PC-9 (cell line): ENCODE data around the gene CNNM2. TPM values are rescaled to one million over a fixed set of nuclear protein-coding genes. Genes with fewer than 3 reads are reported as not detected.
"Not testable (repeated sequence)": the region's sequence is repeated elsewhere in the genome, so short reads cannot be mapped to it uniquely, and the experiment has no call there.

Experiments
- BruUV-seq: library from RNA; stranded (reverse); fragments of 400-500 nt; replicated peaks from 2 replicates; lab custom pipeline; 2021; lab: Mats Ljungman, UMichigan
- CTCF ChIA-PET: fragments of 300-600 bp; sonication (Branson Sonifier 250); formaldehyde crosslinking; loops from one replicate; lab custom pipeline; 2022; ENCODE audit warnings: antibody characterized with exemption; lab: Charles Lee
- POLR2A ChIA-PET: fragments of 300-600 bp; sonication (Branson Sonifier 250); formaldehyde crosslinking; loops from one replicate; lab custom pipeline; 2022; ENCODE audit warnings: antibody characterized with exemption; ENCODE audit not compliant: unreplicated experiment; lab: Charles Lee
- DNase-seq, 2 experiments: peaks; one replicate each; pipeline versions ENCODE4 v3.0.0 to v3.0.0-alpha.2; 2015 to 2022; ENCODE audit warnings: mixed read lengths in 1 of 2
- H2AFZ ChIP-seq: fragments of 200-600 bp; sonication (generic); 2 replicates; pipeline ENCODE4 v1.8.1; 2017; ENCODE audit warnings: antibody characterized with exemption
- H3F3A ChIP-seq: fragments of 200-600 bp; sonication (generic); 2 replicates; pipeline ENCODE4 v1.8.1; 2017; ENCODE audit warnings: antibody characterized with exemption, mild to moderate bottlenecking, low read depth; ENCODE audit not compliant: insufficient read depth
- H3K27ac ChIP-seq: fragments of 200-600 bp; sonication (generic); 2 replicates; pipeline ENCODE4 v1.6.1; 2016; ENCODE audit warnings: mixed run types
- H3K27me3 ChIP-seq: fragments of 200-600 bp; sonication (generic); 2 replicates; pipeline ENCODE4 v1.6.1; 2016; ENCODE audit warnings: low read depth, mixed run types; ENCODE audit not compliant: insufficient read depth
- H3K36me3 ChIP-seq: fragments of 200-600 bp; sonication (generic); 2 replicates; pipeline ENCODE4 v1.6.1; 2016; ENCODE audit warnings: low read depth, mixed run types
- H3K4me1 ChIP-seq: fragments of 200-600 bp; sonication (generic); replicated peaks from 2 replicates; pipeline ENCODE4 v1.6.1; 2016; ENCODE audit warnings: mixed run types; ENCODE audit not compliant: insufficient read depth
- H3K4me2 ChIP-seq: fragments of 200-600 bp; sonication (generic); 2 replicates; pipeline ENCODE4 v1.6.1; 2017; ENCODE audit warnings: mixed run types
- H3K4me3 ChIP-seq: fragments of 200-600 bp; sonication (generic); 2 replicates; pipeline ENCODE4 v1.6.1; 2016; ENCODE audit warnings: mixed run types
- H3K79me2 ChIP-seq: fragments of 200-600 bp; sonication (generic); 2 replicates; pipeline ENCODE4 v1.6.1; 2017; ENCODE audit warnings: low read depth, mixed run types
- H3K9me2 ChIP-seq: fragments of 200-600 bp; sonication (generic); 2 replicates; pipeline ENCODE4 v1.8.1; 2017; ENCODE audit warnings: mild to moderate bottlenecking; ENCODE audit not compliant: insufficient read depth
- H3K9me3 ChIP-seq: fragments of 200-600 bp; sonication (generic); 2 replicates; pipeline ENCODE4 v1.8.1; 2016; ENCODE audit warnings: low read depth; ENCODE audit not compliant: insufficient read depth
- H4K20me1 ChIP-seq: fragments of 200-600 bp; sonication (generic); 2 replicates; pipeline ENCODE4 v1.8.1; 2017; ENCODE audit not compliant: insufficient read depth
- EZH2 ChIP-seq: fragments of 200-600 bp; sonication (generic); IDR thresholded peaks from 2 replicates; pipeline ENCODE4 v1.8.0; 2017; ENCODE audit warnings: antibody characterized with exemption, low read depth
- intact Hi-C: fragments of 100-400 bp; cut with micrococcal nuclease; formaldehyde crosslinking; loops from one replicate; pipeline ENCODE4 v1.10.0; 2022; ENCODE audit not compliant: unreplicated experiment
- total RNA-seq: library from RNA; stranded (reverse); gene quantifications from 2 replicates; pipeline ENCODE4 v1.2.3, GENCODE V29; 2021
- TF ChIP-seq, protein P1 (sequence below): fragments of 200-600 bp; sonication (generic); conservative IDR thresholded peaks from 2 replicates; pipeline ENCODE4 v1.6.1; 2017; ENCODE audit warnings: mixed run types, antibody characterized with exemption, mild to moderate bottlenecking, moderate library complexity

The CNNM2 gene
- total RNA-seq, 1 experiment from 2014 or later = 8.8 TPM

DNA sequence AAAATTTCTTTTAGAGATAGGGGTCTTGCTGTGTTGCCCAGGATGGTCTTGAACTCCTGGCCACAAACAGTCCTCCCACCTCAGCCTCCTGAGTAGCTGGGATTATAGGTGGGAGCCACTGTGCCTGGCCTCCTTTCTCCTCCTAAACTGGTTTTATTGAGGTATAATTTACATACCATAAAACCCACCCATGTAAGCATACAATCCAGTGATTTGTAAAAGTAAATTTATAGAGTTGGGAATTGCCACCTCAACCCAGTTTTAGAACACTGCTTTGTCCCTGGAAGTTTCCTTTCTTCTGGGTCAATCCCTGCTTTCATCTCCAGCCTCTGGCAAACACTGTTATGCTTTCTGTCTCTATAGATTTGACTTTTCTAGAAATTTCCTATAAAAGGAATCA lies 49.0 kb downstream of the CNNM2 start:
- CTCF ChIA-PET = no interaction called here

DNA sequence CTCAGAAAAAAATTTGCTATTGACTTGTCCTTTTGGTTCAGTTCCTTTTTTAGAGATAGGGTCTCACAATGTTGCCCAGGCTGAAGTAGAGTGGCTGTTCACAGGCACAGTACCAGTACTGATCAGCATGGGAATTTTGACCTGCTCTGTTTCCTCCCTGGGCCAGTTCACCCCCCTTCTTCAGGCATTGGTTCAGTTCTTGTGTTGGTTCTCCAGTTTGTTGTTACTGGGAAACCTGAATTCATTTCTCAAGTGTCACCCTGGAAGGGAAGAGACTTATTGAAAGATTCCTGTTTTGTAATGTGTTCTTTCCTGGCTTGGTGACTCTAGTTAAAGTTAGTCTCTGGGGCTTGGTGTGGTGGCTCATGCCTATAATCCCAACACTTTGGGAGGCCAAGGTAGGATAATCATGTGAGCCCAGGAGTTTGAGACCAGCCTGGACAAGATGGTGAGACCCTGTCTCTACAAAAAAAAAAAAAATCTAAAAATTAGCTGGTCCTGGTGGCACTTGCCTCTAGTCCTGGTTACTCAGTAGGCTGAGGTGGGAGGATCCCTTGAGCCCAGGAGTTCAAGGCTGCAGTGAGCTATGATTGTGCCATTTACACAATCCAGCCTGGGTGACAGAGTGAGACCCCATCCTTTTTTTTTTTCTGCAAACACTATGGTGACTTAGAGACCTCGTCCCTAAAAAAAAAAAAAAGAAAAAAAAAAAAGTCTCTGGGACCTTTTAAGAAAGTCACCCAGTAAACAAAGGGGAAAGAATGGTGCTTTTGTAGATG lies 52.7 kb downstream of the CNNM2 start:
- H2AFZ ChIP-seq = no peak overlapping the region
- TF ChIP-seq, protein P1, sequence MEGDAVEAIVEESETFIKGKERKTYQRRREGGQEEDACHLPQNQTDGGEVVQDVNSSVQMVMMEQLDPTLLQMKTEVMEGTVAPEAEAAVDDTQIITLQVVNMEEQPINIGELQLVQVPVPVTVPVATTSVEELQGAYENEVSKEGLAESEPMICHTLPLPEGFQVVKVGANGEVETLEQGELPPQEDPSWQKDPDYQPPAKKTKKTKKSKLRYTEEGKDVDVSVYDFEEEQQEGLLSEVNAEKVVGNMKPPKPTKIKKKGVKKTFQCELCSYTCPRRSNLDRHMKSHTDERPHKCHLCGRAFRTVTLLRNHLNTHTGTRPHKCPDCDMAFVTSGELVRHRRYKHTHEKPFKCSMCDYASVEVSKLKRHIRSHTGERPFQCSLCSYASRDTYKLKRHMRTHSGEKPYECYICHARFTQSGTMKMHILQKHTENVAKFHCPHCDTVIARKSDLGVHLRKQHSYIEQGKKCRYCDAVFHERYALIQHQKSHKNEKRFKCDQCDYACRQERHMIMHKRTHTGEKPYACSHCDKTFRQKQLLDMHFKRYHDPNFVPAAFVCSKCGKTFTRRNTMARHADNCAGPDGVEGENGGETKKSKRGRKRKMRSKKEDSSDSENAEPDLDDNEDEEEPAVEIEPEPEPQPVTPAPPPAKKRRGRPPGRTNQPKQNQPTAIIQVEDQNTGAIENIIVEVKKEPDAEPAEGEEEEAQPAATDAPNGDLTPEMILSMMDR = no peak
- TF ChIP-seq EZH2 = no peak
- no peaks in the 10 kb centered on the region for H3K36me3 ChIP-seq
- H3F3A ChIP-seq = no peaks in the 10 kb centered on the region
- BruUV-seq = no TSS peak
- H3K4me1 ChIP-seq = no peaks in the 10 kb centered on the region
- H3K9me3 ChIP-seq = no peaks in the 10 kb centered on the region
- H3K27ac ChIP-seq = no peak overlapping the region
- ChIA-PET CTCF (interaction anchor here (0.7 kb wide), 1 partner anchor 181 kb away, joined by 3 read pairs; no protein-coding TSS in a partner anchor), POLR2A (no interaction called here)
- H3K9me2 ChIP-seq = no peaks in the 10 kb centered on the region
- intact Hi-C loops = no loop called here
- DNase-seq = no peak
- no peak overlapping the region for H3K4me3 ChIP-seq
- no peaks in the 10 kb centered on the region for H4K20me1 ChIP-seq
- H3K4me2 ChIP-seq = no peak overlapping the region
- H3K27me3 ChIP-seq = no peaks in the 10 kb centered on the region
- H3K79me2 ChIP-seq = no peaks in the 10 kb centered on the region

More for the DNA sequence above, 49.0 kb downstream of the CNNM2 start:
- Histone ChIP-seq H3K9me3 (no peaks in the 10 kb centered on the region), H4K20me1 (no peaks in the 10 kb centered on the region), H3K27ac (no peak overlapping the region), H3K79me2 (no peaks in the 10 kb centered on the region), H3K4me2 (no peak overlapping the region), H3K36me3 (no peaks in the 10 kb centered on the region), H3K27me3 (no peaks in the 10 kb centered on the region), H2AFZ (no peak overlapping the region), H3F3A (no peaks in the 10 kb centered on the region), H3K4me3 (no peak overlapping the region), H3K9me2 (no peaks in the 10 kb centered on the region), H3K4me1 (no peaks in the 10 kb centered on the region)
- no peak for DNase-seq
- TF ChIP-seq, protein P1 = no peak
- no peak for TF ChIP-seq EZH2
- BruUV-seq = no TSS peak
- intact Hi-C loops = no loop called here
- POLR2A ChIA-PET = no interaction called here

DNA sequence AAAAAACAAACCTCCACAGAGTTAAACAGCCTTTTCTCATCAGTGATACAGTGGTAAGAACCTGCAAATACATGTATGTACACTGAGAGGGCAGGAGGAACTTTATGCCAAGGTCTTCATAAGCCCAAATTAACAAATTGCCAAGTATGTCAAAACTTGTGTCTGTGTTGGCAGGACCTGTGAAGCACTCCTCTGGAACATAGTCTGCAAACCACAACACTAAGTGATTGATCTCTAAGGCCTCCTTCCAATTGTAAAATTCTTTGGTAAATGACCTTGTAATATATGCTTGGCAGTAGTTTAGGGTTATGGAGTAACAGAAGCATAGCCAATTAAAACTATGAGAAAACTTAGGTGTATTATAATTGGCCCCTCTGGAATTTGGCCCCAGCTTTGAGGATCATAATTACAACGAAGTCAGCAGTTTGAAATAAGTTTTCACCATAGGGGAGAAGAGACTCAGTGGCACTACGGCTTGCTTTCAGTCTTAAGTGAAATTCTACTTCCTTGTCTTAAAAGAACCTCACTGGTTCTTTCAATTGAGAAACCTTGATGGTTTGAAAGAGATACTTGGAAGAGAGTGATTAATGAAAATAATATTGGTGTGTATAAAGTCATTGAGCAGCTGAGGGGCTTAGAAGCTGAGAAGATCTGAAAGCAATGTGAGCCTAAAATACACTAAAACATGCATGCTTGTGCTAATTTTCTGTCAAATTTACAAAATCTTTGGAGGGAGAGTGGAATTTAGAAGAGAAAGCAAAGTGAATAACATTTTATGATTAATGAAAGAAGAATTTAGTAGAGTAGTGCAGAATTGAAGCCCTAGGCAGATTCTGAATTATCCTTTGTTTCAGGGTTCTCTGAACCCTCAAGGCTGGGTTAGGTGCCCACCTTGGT lies 57.6 kb downstream of the CNNM2 start:
- Histone ChIP-seq H3F3A (no peaks in the 10 kb centered on the region), H3K4me2 (no peak overlapping the region), H4K20me1 (no peaks in the 10 kb centered on the region), H3K9me3 (no peaks in the 10 kb centered on the region), H3K9me2 (no peaks in the 10 kb centered on the region), H2AFZ (no peak overlapping the region), H3K36me3 (no peaks in the 10 kb centered on the region), H3K27ac (no peak overlapping the region), H3K79me2 (no peaks in the 10 kb centered on the region), H3K4me1 (no peaks in the 10 kb centered on the region), H3K4me3 (no peak overlapping the region), H3K27me3 (no peaks in the 10 kb centered on the region)
- DNase-seq = no peak
- POLR2A ChIA-PET = no interaction called here
- BruUV-seq = no TSS peak
- intact Hi-C loops = no loop called here
- TF ChIP-seq EZH2 = no peak
- TF ChIP-seq, protein P1 = no peak
- CTCF ChIA-PET = no interaction called here

DNA sequence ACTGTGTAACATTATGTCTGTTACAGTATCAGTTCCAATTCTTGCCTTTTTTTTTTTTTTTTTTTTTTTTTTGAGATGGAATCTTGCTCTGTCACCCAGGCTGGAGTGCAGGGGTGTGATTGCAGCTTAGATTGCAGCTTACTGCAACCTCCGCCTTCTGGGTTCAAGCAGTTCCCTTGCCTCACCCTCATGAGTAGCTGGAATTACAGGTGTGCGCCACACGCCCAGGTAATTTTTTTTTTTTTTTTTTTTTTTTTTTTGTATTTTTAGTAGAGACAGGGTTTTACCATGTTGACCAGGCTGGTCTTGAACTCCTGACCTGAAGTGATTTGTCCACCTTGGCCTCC lies 58.3 kb downstream of the CNNM2 start:
- H3K27ac ChIP-seq, H3K9me2 ChIP-seq, POLR2A ChIA-PET, H4K20me1 ChIP-seq, H3K4me1 ChIP-seq, H3K4me2 ChIP-seq, DNase-seq, H3K4me3 ChIP-seq, H3K36me3 ChIP-seq, CTCF ChIA-PET, H3K79me2 ChIP-seq, H3K9me3 ChIP-seq, H3K27me3 ChIP-seq, intact Hi-C loops, H3F3A ChIP-seq, BruUV-seq, H2AFZ ChIP-seq: not testable (repeated sequence)
